ENCODE measurements around the gene SMG6. TPM values are rescaled to one million over a fixed set of nuclear protein-coding genes. Genes with fewer than 3 reads are reported as not detected.

The SMG6 gene
- total RNA-seq, 1 experiment from 2014 or later: 13.5 TPM

- DNase-seq: no peak
- H3K4me3 Mint-ChIP-seq (ENCODE audit: low read depth, unreplicated experiment): no peak overlapping the region
- H3K27me3 Mint-ChIP-seq (ENCODE audit: unreplicated experiment): no peaks in the 10 kb centered on the region
- intact Hi-C loops (cut with micrococcal nuclease; ENCODE audit: unreplicated experiment): no loop called here
- H3K4me1 Mint-ChIP-seq (ENCODE audit: low read depth, unreplicated experiment): peaks cover 32% of the 10 kb centered on the region
- TF ChIP-seq, protein P1, sequence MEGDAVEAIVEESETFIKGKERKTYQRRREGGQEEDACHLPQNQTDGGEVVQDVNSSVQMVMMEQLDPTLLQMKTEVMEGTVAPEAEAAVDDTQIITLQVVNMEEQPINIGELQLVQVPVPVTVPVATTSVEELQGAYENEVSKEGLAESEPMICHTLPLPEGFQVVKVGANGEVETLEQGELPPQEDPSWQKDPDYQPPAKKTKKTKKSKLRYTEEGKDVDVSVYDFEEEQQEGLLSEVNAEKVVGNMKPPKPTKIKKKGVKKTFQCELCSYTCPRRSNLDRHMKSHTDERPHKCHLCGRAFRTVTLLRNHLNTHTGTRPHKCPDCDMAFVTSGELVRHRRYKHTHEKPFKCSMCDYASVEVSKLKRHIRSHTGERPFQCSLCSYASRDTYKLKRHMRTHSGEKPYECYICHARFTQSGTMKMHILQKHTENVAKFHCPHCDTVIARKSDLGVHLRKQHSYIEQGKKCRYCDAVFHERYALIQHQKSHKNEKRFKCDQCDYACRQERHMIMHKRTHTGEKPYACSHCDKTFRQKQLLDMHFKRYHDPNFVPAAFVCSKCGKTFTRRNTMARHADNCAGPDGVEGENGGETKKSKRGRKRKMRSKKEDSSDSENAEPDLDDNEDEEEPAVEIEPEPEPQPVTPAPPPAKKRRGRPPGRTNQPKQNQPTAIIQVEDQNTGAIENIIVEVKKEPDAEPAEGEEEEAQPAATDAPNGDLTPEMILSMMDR (IDR thresholded peaks at IDR 0.05; ENCODE audit: unreplicated experiment): no peak
- no peak overlapping the region for H3K27ac Mint-ChIP-seq (ENCODE audit: unreplicated experiment)
- H3K36me3 Mint-ChIP-seq (ENCODE audit: insufficient read depth, unreplicated experiment): no peaks in the 10 kb centered on the region
- no TSS peak for BruUV-seq (replicated peaks)
- H3K9me3 Mint-ChIP-seq (ENCODE audit: low read depth, unreplicated experiment): no peaks in the 10 kb centered on the region
- CTCF ChIA-PET: interaction anchor here (0.7 to 0.8 kb wide), 2 partner anchors 159 to 316 kb away, joined by 3 read pairs; no protein-coding TSS in a partner anchor
Measured at GRCh38 chr17:2085648-2085949, 218.0 kb downstream of the SMG6 start.

DNA sequence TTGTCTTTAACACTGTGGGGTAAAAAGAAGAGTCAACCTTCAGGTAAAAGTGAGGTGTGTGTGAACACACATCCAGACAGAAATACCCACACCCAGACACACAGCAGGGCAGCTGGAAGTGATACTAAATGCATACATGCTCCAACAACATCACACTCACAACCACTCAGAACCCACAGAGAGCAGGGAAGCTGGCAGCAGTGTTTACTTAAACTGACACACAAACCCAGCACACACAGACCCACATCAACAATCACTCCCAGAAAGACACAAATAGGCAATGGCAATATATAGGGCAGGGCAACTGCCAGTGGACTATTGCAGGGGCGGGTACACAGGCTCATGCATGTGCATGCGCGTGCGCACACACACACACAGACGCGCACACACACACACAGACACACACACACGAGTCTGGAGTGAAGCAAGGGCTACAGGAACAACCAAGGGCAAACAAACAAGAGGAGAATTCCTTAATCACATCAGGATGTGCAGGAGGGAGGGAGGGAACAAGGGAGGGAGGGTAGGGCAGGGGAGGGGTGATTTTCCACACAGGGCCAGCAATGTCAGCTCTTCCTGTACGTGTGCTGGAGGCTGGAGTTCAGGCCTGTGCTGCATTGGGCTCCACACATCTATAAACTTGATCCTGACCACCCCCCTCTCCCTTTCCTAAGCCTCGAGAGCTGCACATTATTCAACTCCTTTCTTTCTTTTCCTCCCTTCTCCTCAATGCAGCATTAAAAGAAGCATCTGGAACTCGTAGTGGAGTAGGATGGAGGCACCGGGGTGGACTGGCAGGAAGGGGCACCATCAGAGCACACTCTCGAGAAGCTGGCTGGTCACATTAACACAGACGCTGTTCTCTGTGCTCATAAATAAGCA lies 218.6 kb downstream of the SMG6 start:
- peaks cover 32% of the 10 kb centered on the region for H3K4me1 Mint-ChIP-seq (ENCODE audit: low read depth, unreplicated experiment)
- no peaks in the 10 kb centered on the region for H3K27me3 Mint-ChIP-seq (ENCODE audit: unreplicated experiment)
- H3K27ac Mint-ChIP-seq (ENCODE audit: unreplicated experiment): peak overlapping the region; percentile 69
- BruUV-seq (replicated peaks): no TSS peak
- no peaks in the 10 kb centered on the region for H3K36me3 Mint-ChIP-seq (ENCODE audit: insufficient read depth, unreplicated experiment)
- H3K4me3 Mint-ChIP-seq (ENCODE audit: low read depth, unreplicated experiment): no peak overlapping the region
- intact Hi-C loops (cut with micrococcal nuclease; ENCODE audit: unreplicated experiment): no loop called here
- no peaks in the 10 kb centered on the region for H3K9me3 Mint-ChIP-seq (ENCODE audit: low read depth, unreplicated experiment)
- CTCF ChIA-PET: interaction anchor here (0.6 to 0.8 kb wide), 3 partner anchors 160 to 315 kb away, joined by 3 to 4 read pairs (median 3); no protein-coding TSS in a partner anchor
- TF ChIP-seq, protein P1 (IDR thresholded peaks at IDR 0.05; ENCODE audit: unreplicated experiment): no peak
- no peak for DNase-seq

- H3K9me3 Mint-ChIP-seq (ENCODE audit: low read depth, unreplicated experiment): no peaks in the 10 kb centered on the region
- no peak for DNase-seq
- H3K36me3 Mint-ChIP-seq (ENCODE audit: insufficient read depth, unreplicated experiment): no peaks in the 10 kb centered on the region
- H3K27ac Mint-ChIP-seq (ENCODE audit: unreplicated experiment): peak overlapping the region; percentile 69
- H3K4me3 Mint-ChIP-seq (ENCODE audit: low read depth, unreplicated experiment): no peak overlapping the region
- no TSS peak for BruUV-seq (replicated peaks)
- intact Hi-C loops (cut with micrococcal nuclease; ENCODE audit: unreplicated experiment): no loop called here
- CTCF ChIA-PET: interaction anchor here (0.6 kb wide), 1 partner anchor 173 kb away, joined by 4 read pairs; no protein-coding TSS in a partner anchor
- H3K27me3 Mint-ChIP-seq (ENCODE audit: unreplicated experiment): no peaks in the 10 kb centered on the region
- H3K4me1 Mint-ChIP-seq (ENCODE audit: low read depth, unreplicated experiment): peaks cover 32% of the 10 kb centered on the region
- TF ChIP-seq, protein P1 (IDR thresholded peaks at IDR 0.05; ENCODE audit: unreplicated experiment): no peak
Measured at GRCh38 chr17:2084036-2084765, 219.4 kb downstream of the SMG6 start.

DNA sequence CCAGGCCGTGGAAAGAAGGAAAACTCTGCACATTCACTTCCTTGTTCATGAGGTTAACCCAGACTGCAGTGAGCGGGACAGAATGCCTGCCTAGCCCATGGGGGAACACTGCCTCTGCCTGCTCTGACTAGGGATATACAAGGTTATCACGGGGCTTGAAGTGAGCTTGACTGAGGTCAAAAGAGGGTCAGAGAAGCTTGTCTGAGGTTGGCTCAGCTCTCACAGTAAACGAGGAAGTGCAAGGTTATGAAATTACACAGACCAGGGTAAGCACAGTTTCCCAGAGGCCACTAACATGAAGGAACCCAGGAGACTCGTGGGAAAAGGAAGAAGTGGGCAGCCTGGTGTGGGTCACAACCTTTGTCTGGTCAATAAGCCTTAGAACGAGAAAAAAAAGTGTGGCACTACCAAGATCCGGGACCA lies 220.0 kb downstream of the SMG6 start:
- no TSS peak for BruUV-seq (replicated peaks)
- Mint-ChIP-seq H3K27me3 (ENCODE audit: unreplicated experiment) (no peaks in the 10 kb centered on the region), H3K4me1 (ENCODE audit: low read depth, unreplicated experiment) (peaks cover 32% of the 10 kb centered on the region), H3K36me3 (ENCODE audit: insufficient read depth, unreplicated experiment) (peaks cover 2% of the 10 kb centered on the region), H3K4me3 (ENCODE audit: low read depth, unreplicated experiment) (no peak overlapping the region), H3K9me3 (ENCODE audit: low read depth, unreplicated experiment) (no peaks in the 10 kb centered on the region), H3K27ac (ENCODE audit: unreplicated experiment) (peak overlapping the region; percentile 69)
- intact Hi-C loops (cut with micrococcal nuclease; ENCODE audit: unreplicated experiment): no loop called here
- CTCF ChIA-PET: no interaction called here
- peak; percentile 5 for DNase-seq
- TF ChIP-seq, protein P1 (IDR thresholded peaks at IDR 0.05; ENCODE audit: unreplicated experiment): no peak
